ENCODE measurements around the gene PDZRN3. TPM values are rescaled to one million over a fixed set of nuclear protein-coding genes. Genes with fewer than 3 reads are reported as not detected.

PDZRN3 gene
- total RNA-seq, 1 experiment from 2014 or later: 12.5 TPM

DNA sequence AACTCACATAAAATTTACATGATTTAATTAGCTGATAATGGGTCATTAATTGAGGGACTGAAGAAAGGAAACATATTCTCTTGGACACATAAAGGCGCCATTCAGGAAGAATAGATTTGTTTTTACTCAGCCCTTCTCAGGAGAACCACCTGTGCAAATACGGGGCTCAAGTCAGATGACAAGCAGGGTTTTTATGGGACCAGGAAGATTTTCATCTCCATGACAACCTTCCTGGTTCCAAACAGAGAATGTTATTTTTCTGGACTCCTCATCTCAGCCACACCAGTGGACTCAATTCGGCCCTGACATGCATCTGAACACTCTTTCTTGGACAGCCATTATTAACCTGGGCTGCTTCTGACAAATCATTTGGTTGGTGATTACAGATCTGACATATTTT, 120.5 kb downstream of the PDZRN3 start:
- TF ChIP-seq, protein P1, sequence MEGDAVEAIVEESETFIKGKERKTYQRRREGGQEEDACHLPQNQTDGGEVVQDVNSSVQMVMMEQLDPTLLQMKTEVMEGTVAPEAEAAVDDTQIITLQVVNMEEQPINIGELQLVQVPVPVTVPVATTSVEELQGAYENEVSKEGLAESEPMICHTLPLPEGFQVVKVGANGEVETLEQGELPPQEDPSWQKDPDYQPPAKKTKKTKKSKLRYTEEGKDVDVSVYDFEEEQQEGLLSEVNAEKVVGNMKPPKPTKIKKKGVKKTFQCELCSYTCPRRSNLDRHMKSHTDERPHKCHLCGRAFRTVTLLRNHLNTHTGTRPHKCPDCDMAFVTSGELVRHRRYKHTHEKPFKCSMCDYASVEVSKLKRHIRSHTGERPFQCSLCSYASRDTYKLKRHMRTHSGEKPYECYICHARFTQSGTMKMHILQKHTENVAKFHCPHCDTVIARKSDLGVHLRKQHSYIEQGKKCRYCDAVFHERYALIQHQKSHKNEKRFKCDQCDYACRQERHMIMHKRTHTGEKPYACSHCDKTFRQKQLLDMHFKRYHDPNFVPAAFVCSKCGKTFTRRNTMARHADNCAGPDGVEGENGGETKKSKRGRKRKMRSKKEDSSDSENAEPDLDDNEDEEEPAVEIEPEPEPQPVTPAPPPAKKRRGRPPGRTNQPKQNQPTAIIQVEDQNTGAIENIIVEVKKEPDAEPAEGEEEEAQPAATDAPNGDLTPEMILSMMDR (IDR thresholded peaks at IDR 0.05; ENCODE audit: insufficient read depth in 1 of 2, low read depth in 1 of 2, low read length in 1 of 2, severe bottlenecking in 1 of 2, unreplicated experiment in 1 of 2): no peak
- CTCF ChIA-PET: no interaction called here
- Mint-ChIP-seq H3K4me1 (ENCODE audit: low read depth, unreplicated experiment) (no peaks in the 10 kb centered on the region), H3K27ac (ENCODE audit: unreplicated experiment) (no peak overlapping the region), H3K9me3 (ENCODE audit: unreplicated experiment) (no peaks in the 10 kb centered on the region), H3K27me3 (ENCODE audit: insufficient read depth, unreplicated experiment) (no peaks in the 10 kb centered on the region), H3K4me3 (ENCODE audit: unreplicated experiment) (no peak overlapping the region), H3K36me3 (ENCODE audit: insufficient read depth, unreplicated experiment) (no peaks in the 10 kb centered on the region)
- Histone ChIP-seq H3K36me3 (ENCODE audit: control insufficient read depth, insufficient read depth, low read length) (no peaks in the 10 kb centered on the region), H3K27me3 (replicated peaks; ENCODE audit: control insufficient read depth, insufficient read depth, low read length) (no peaks in the 10 kb centered on the region), H3K4me3 (ENCODE audit: low read depth, low read length) (no peak overlapping the region), H3K9me3 (no peaks in the 10 kb centered on the region), H3K4me1 (peaks cover 25% of the 10 kb centered on the region)
- no TSS peak for BruUV-seq (replicated peaks)
- peak in 1 of 2 experiments; percentile 53 for DNase-seq
- intact Hi-C loops (cut with micrococcal nuclease; ENCODE audit: unreplicated experiment): no loop called here
- POLR2A ChIA-PET: no interaction called here

DNA sequence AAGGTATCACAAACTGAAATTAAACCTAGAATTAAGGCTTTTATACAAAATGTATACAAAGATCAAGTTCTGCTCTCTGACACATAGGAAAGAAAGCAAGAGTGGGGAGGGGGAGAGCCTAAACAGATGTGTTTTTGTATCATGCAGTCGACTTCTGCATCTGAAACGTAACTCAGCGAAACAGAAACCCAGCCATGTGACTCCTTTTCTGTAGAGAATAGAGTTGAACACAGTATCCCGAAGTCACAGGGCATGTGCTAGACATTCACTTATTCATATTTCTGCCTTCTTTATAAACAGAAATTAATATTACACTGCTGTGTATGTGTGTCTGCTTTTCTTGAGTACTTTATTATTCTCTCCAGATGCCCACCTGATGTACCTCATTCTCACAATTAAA, 121.0 kb downstream of the PDZRN3 start:
- Mint-ChIP-seq H3K4me3 (ENCODE audit: unreplicated experiment) (no peak overlapping the region), H3K36me3 (ENCODE audit: insufficient read depth, unreplicated experiment) (no peaks in the 10 kb centered on the region), H3K27ac (ENCODE audit: unreplicated experiment) (no peak overlapping the region), H3K27me3 (ENCODE audit: insufficient read depth, unreplicated experiment) (no peaks in the 10 kb centered on the region), H3K9me3 (ENCODE audit: unreplicated experiment) (no peaks in the 10 kb centered on the region), H3K4me1 (ENCODE audit: low read depth, unreplicated experiment) (no peaks in the 10 kb centered on the region)
- Histone ChIP-seq H3K9me3 (no peaks in the 10 kb centered on the region), H3K36me3 (ENCODE audit: control insufficient read depth, insufficient read depth, low read length) (no peaks in the 10 kb centered on the region), H3K4me1 (peaks cover 20% of the 10 kb centered on the region), H3K4me3 (ENCODE audit: low read depth, low read length) (no peak overlapping the region), H3K27me3 (replicated peaks; ENCODE audit: control insufficient read depth, insufficient read depth, low read length) (no peaks in the 10 kb centered on the region)
- intact Hi-C loops (cut with micrococcal nuclease; ENCODE audit: unreplicated experiment): no loop called here
- no peak for DNase-seq
- no TSS peak for BruUV-seq (replicated peaks)
- ChIA-PET POLR2A (no interaction called here), CTCF (no interaction called here)
- TF ChIP-seq, protein P1 (IDR thresholded peaks at IDR 0.05; ENCODE audit: insufficient read depth in 1 of 2, low read depth in 1 of 2, low read length in 1 of 2, severe bottlenecking in 1 of 2, unreplicated experiment in 1 of 2): no peak

DNA sequence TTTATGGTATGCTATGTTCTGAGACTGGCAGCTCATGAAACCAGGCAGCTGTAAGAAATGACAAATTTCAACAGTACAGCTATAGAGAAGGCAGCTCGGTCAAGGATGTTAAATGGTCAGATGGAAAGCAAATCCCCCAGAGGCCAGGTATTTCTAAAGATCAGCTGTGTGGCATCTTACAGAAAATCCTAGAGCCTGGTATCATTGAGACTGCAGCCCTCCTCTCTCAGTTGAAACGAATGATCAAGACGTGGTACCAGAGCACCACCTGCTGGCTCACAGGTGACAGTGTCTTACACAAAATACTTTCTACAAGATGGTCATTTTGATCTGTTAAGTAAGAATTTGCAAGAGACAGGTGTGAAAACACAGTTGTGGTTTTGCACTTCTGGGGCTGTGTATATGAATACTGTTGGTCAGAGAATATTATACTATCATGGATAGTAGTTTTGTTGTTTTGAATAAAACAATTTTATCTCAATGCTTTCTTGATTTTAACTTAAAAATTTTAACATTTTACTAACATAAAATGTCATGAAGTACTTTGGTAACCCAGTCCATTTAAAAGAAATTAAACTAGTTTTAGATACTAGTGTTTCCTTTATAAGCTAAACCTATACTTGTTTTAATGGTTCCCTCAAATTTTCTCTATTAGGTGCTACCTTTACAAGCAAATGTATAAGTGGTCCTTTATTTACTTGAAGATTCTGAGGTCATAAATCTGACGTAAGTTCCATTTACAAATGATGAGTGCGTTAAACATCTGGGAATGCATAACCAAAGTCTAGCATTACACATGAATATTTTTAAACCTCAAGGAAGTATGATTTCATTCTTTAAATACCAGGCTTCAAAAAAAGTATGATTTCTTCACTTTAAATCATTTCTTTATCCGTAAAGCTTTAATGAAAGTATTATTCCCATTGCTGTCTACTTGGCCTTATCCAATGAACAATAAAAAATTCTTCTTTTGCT, 121.8 kb downstream of the PDZRN3 start:
- H3K27me3 ChIP-seq (replicated peaks; ENCODE audit: control insufficient read depth, insufficient read depth, low read length): no peaks in the 10 kb centered on the region
- Mint-ChIP-seq H3K4me1 (ENCODE audit: low read depth, unreplicated experiment) (no peaks in the 10 kb centered on the region), H3K4me3 (ENCODE audit: unreplicated experiment) (no peak overlapping the region), H3K36me3 (ENCODE audit: insufficient read depth, unreplicated experiment) (no peaks in the 10 kb centered on the region), H3K27ac (ENCODE audit: unreplicated experiment) (no peak overlapping the region), H3K27me3 (ENCODE audit: insufficient read depth, unreplicated experiment) (no peaks in the 10 kb centered on the region), H3K9me3 (ENCODE audit: unreplicated experiment) (no peaks in the 10 kb centered on the region)
- no peaks in the 10 kb centered on the region for H3K36me3 ChIP-seq (ENCODE audit: control insufficient read depth, insufficient read depth, low read length)
- CTCF ChIA-PET: interaction anchor here (1.2 kb wide), 1 partner anchor 401 kb away, joined by 5 read pairs; no protein-coding TSS in a partner anchor
- BruUV-seq (replicated peaks): no TSS peak
- POLR2A ChIA-PET: no interaction called here
- TF ChIP-seq, protein P1 (IDR thresholded peaks at IDR 0.05; ENCODE audit: insufficient read depth in 1 of 2, low read depth in 1 of 2, low read length in 1 of 2, severe bottlenecking in 1 of 2, unreplicated experiment in 1 of 2): peak; percentile 72 to 85
- H3K9me3 ChIP-seq: no peaks in the 10 kb centered on the region
- H3K4me1 ChIP-seq: peaks cover 14% of the 10 kb centered on the region
- intact Hi-C loops (cut with micrococcal nuclease; ENCODE audit: unreplicated experiment): loop anchor here (1.0 kb wide), 4 partner anchors 47 to 402 kb away; no protein-coding TSS in a partner anchor
- no peak overlapping the region for H3K4me3 ChIP-seq (ENCODE audit: low read depth, low read length)
- peak; percentile 71 to 72 for DNase-seq
